Measurements from ENCODE around the gene RASGRF1.

DNA sequence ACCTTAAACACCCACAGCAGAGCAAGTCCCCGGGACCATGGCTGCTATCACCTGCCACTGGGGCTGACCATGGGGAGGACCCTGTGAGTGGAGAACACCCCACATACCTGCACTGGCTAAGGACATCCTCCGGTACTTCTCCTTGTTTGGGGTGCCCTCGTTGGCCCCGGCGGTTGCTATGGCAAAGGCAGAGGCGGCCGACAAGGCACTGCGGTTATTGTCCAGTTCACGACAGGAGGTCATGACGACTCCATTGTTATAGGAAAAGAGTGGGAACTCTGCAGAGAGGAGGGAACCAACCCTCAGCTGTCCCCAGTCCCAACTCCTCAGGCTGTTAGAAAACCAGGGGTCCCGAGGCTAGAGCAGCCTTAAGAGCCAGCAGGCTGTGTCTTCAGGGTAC, 90.9 kb downstream of the RASGRF1 start:
- no peak for TF ChIP-seq YY1 (IDR thresholded peaks at IDR 0.05; ENCODE audit: insufficient read depth, insufficient read length)
- TF ChIP-seq ZNF274 (IDR thresholded peaks at IDR 0.05; ENCODE audit: low read depth, low read length) = no peak
- TF ChIP-seq SUZ12 (IDR thresholded peaks at IDR 0.05; ENCODE audit: extremely low read depth, insufficient read depth, insufficient read length) = no peak

Measured in NT2/D1 (cell line).